Nephron (organoid): ENCODE measurements around the gene SLC48A1.
A peak's percentile ranks its signal among the peaks of the same experiment; 100 is the strongest.

Experiments used
- H3K27ac Mint-ChIP-seq, 3 experiments: 2 replicates each; pipeline ENCODE4 v1.8.0; 2020; ENCODE audit warnings: mixed read lengths in 3 of 3, mild to moderate bottlenecking in 2 of 3, moderate library complexity in 1 of 3
- H3K27me3 Mint-ChIP-seq: 2 replicates; pipeline ENCODE4 v1.8.0; 2021; ENCODE audit warnings: low read depth, mild to moderate bottlenecking, moderate library complexity, mixed read lengths
- H3K36me3 Mint-ChIP-seq: 2 replicates; pipeline ENCODE4 v1.8.0; 2020; ENCODE audit warnings: low read depth, mixed read lengths
- H3K4me1 Mint-ChIP-seq: 2 replicates; pipeline ENCODE4 v1.8.0; 2020; ENCODE audit warnings: mixed read lengths
- H3K4me3 Mint-ChIP-seq, 3 experiments: 2 replicates each; pipeline ENCODE4 v1.8.0; 2020; ENCODE audit warnings: mild to moderate bottlenecking in 3 of 3, mixed read lengths in 3 of 3, moderate library complexity in 2 of 3
- H3K9me3 Mint-ChIP-seq: 2 replicates; pipeline ENCODE4 v1.8.0; 2020; ENCODE audit warnings: mixed read lengths
- CTCF ChIP-seq, 3 experiments: fragments of 200-600 bp; sonication (generic); IDR thresholded peaks; one replicate each; pipeline ENCODE4 v1.5.0; 2021; ENCODE audit warnings: antibody characterized with exemption in 3 of 3; ENCODE audit not compliant: unreplicated experiment in 3 of 3

The SLC48A1 gene

GRCh38 chr12:47745485-47746041, 27.5 kb upstream of the SLC48A1 start:
- Mint-ChIP-seq H3K9me3 (no peaks in the 10 kb centered on the region), H3K4me3 (no peak overlapping the region), H3K27me3 (peaks cover 15% of the 10 kb centered on the region), H3K36me3 (peaks cover 16% of the 10 kb centered on the region), H3K27ac (peak overlapping the region in 2 of 3 experiments; percentile 19 to 76), H3K4me1 (peaks cover 24% of the 10 kb centered on the region)
- no peak for TF ChIP-seq CTCF (IDR thresholded peaks at IDR 0.05; ENCODE audit: unreplicated experiment in 3 of 3)

GRCh38 chr12:47746073-47746472, 27.0 kb upstream of the SLC48A1 start:
- TF ChIP-seq CTCF (IDR thresholded peaks at IDR 0.05; ENCODE audit: unreplicated experiment in 3 of 3) = no peak
- H3K9me3 Mint-ChIP-seq = no peaks in the 10 kb centered on the region
- peaks cover 23% of the 10 kb centered on the region for H3K4me1 Mint-ChIP-seq
- peaks cover 15% of the 10 kb centered on the region for H3K27me3 Mint-ChIP-seq
- no peak overlapping the region for H3K4me3 Mint-ChIP-seq
- peak overlapping the region in 2 of 3 experiments; percentile 19 to 76 for H3K27ac Mint-ChIP-seq
- peaks cover 16% of the 10 kb centered on the region for H3K36me3 Mint-ChIP-seq

GRCh38 chr12:47746523-47746922, 26.5 kb upstream of the SLC48A1 start:
- H3K36me3 Mint-ChIP-seq = peaks cover 16% of the 10 kb centered on the region
- no peaks in the 10 kb centered on the region for H3K9me3 Mint-ChIP-seq
- peaks cover 15% of the 10 kb centered on the region for H3K27me3 Mint-ChIP-seq
- no peak for TF ChIP-seq CTCF (IDR thresholded peaks at IDR 0.05; ENCODE audit: unreplicated experiment in 3 of 3)
- no peak overlapping the region for H3K4me3 Mint-ChIP-seq
- peaks cover 18% of the 10 kb centered on the region for H3K4me1 Mint-ChIP-seq
- no peak overlapping the region for H3K27ac Mint-ChIP-seq

GRCh38 chr12:47747126-47747525, 25.9 kb upstream of the SLC48A1 start:
- Mint-ChIP-seq H3K4me1 (peaks cover 17% of the 10 kb centered on the region), H3K9me3 (no peaks in the 10 kb centered on the region), H3K36me3 (peaks cover 16% of the 10 kb centered on the region), H3K27me3 (peaks cover 15% of the 10 kb centered on the region), H3K27ac (no peak overlapping the region), H3K4me3 (no peak overlapping the region)
- no peak for TF ChIP-seq CTCF (IDR thresholded peaks at IDR 0.05; ENCODE audit: unreplicated experiment in 3 of 3)

- Mint-ChIP-seq H3K4me1 (peaks cover 17% of the 10 kb centered on the region), H3K4me3 (no peak overlapping the region), H3K9me3 (no peaks in the 10 kb centered on the region), H3K27ac (no peak overlapping the region), H3K36me3 (peaks cover 16% of the 10 kb centered on the region), H3K27me3 (peaks cover 15% of the 10 kb centered on the region)
- TF ChIP-seq CTCF (IDR thresholded peaks at IDR 0.05; ENCODE audit: unreplicated experiment in 3 of 3) = no peak
Observed at GRCh38 chr12:47747596-47748506, 25.2 kb upstream of the SLC48A1 start.
